ENCODE data around the gene MBLAC1.
"Not testable (repeated sequence)": the region's sequence is repeated elsewhere in the genome, so short reads cannot be mapped to it uniquely, and the experiment has no call there.

MBLAC1 gene

DNA sequence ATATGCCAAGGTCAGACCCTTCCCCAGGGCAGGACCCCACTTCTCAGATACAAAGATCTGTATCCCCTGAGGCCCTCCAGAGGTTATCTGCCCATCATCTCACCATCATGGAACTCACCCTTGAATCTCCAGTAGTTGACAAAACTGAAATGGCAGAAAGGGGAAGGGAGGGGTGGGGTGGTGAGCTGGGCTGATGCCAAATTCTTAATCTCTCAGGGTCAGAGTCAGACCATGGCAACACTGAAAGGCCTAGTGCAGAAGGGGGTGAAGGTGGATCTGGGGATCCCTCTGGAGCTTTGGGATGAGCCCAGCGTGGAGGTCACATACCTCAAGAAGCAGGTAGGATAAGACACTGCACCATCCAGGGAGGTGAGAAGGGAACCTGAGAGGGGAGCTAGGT lies 4.2 kb upstream of the MBLAC1 start:
- DNase-seq (ENCODE audit: low read depth in 2 of 2) = no peak

DNA sequence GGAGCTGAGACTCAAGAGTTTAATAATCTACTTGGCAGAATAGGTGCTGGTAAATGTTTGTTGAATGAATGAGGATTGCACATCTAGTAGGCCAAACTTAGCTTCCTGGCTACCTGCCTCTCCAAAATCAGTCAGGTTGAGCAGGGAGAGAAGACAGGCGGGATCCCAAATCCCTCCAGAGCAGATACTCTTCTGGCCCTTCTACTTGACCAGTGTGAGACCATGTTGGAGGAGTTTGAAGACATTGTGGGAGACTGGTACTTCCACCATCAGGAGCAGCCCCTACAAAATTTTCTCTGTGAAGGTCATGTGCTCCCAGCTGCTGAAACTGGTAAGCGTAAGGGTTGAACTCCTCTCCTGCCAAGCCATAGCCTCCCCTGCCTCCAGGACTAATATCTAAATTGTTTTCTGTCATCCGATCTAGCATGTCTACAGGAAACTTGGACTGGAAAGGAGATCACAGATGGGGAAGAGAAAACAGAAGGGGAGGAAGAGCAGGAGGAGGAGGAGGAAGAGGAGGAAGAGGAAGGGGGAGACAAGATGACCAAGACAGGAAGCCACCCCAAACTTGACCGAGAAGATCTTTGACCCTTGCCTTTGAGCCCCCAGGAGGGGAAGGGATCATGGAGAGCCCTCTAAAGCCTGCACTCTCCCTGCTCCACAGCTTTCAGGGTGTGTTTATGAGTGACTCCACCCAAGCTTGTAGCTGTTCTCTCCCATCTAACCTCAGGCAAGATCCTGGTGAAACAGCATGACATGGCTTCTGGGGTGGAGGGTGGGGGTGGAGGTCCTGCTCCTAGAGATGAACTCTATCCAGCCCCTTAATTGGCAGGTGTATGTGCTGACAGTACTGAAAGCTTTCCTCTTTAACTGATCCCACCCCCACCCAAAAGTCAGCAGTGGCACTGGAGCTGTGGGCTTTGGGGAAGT lies 2.2 kb upstream of the MBLAC1 start:
- DNase-seq (ENCODE audit: low read depth in 2 of 2) = no peak

- DNase-seq (ENCODE audit: low read depth in 2 of 2) = no peak
Measured at GRCh38 chr7:100126239-100126930, 382 bp upstream of the MBLAC1 start.

- DNase-seq (ENCODE audit: low read depth in 2 of 2) = no peak
Measured at GRCh38 chr7:100127866-100128636, 1.3 kb downstream of the MBLAC1 start.

GRCh38 chr7:100128637-100128963 lies 1.8 kb downstream of the MBLAC1 start:
- no peak for DNase-seq (ENCODE audit: low read depth in 2 of 2)

GRCh38 chr7:100130220-100130607 lies 3.4 kb downstream of the MBLAC1 start:
- not testable (repeated sequence) for DNase-seq (ENCODE audit: low read depth in 2 of 2)

DNA sequence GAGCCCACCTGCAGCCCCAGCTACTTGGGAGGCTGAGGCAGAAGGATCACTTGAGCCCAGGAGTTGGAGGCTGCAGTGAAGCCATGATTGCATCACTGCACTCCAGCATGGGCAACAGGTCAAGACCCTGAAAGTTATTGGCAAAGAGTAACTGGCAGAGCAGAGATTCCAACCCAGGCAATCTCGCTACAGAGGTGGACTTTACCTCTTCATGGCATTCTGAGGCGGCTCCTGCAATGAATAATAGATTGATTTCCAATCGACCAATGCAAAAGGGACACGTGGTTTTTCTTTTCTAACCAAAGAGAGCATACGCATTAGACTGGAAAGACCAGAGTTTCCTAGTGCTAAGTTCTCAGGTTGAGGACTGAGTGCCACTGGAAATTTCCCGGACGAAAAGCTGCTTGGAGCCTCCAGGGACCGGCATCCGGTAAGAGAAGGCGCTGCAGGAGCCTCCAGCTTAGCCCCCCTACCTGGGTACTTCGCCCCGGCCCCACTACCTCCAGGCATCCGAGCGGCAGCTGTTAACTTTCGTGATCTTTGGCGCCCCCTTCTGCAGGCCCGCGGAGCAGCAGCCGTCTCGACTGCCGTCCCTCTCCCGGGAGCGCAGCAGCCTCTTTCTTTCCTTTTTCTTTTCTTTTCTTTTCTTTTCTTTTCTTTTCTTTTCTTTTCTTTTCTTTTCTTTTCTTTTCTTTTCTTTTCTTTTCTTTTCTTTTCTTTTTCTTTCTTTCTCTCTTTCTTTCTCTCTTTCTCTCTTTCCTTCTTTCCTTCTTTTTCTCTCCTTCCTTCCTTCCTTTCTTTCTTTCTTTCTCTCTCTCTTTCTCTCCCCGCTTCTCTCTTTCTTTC lies 4.1 kb downstream of the MBLAC1 start:
- peak; percentile 48 to 55 for DNase-seq (ENCODE audit: low read depth in 2 of 2)

GRCh38 chr7:100132126-100132525 lies 5.4 kb downstream of the MBLAC1 start:
- DNase-seq (ENCODE audit: low read depth in 2 of 2) = no peak

DNA sequence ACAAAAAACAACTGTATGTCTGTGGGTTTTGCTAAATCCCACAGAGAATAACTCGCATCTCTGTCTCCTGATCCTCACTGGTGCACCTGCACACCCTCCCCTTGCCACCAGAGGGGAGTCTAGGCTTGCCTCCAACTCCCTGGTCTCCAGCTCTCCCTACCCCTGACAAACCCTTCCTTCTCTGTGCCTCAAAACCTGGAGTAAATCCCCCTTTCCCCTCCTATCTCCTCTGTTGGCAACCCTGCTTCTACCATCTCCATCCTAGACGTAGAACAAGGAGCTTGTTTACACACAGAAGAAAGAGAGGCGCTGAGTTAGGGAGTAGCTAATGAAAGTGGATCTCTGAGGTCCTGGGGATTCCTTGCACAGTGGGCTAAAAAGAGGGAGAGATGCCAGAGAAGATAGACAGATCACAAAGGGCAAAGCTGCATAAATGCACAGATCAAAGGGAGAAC lies 6.0 kb downstream of the MBLAC1 start:
- DNase-seq (ENCODE audit: low read depth in 2 of 2) = no peak

GRCh38 chr7:100137851-100138760 lies 11.3 kb downstream of the MBLAC1 start:
- no peak for DNase-seq (ENCODE audit: low read depth in 2 of 2)

- no peak for DNase-seq (ENCODE audit: low read depth in 2 of 2)
Measured at GRCh38 chr7:100141555-100141949, 14.8 kb downstream of the MBLAC1 start.

- DNase-seq (ENCODE audit: low read depth in 2 of 2) = no peak
Measured at GRCh38 chr7:100142461-100142860, 15.7 kb downstream of the MBLAC1 start.

DNA sequence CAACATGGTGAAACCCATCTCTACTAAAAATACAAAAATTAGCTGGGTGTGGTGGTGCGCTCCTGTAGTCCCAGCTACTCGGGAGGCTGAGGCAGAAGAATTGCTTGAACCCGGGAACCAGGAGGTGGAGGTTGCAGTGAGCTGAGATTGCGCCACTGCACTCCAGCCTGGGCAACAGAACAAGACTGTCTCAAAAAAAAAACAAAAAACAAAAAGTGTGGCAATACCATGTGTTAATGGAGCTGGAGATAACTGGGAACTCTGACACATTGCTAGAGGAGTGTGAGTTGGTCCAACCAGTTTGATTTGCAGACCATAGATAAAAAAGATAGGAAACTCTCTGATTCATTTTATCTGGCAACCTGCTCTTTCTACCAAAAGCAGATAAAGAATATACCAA lies 19.6 kb downstream of the MBLAC1 start:
- DNase-seq (ENCODE audit: low read depth in 2 of 2) = not testable (repeated sequence)

- DNase-seq (ENCODE audit: low read depth in 2 of 2) = no peak
Measured at GRCh38 chr7:100147278-100147677, 20.5 kb downstream of the MBLAC1 start.

DNA sequence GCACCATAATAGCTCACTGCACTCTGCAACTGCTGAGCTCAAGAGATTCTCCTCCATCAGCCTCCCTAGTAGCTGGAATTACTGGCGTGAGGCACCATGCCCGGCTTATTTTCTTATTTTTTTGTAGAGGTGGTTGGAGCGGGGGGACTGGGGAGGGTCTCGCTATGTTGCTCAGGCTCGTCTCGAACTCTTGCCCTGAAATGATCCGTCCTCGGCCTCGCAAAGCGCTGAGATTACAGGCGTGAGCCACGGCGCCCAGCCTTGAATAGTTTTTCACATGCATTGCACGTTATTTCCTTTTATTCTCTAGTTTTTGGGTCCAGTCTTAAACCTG lies 21.4 kb downstream of the MBLAC1 start:
- DNase-seq (ENCODE audit: low read depth in 2 of 2) = no peak

DNA sequence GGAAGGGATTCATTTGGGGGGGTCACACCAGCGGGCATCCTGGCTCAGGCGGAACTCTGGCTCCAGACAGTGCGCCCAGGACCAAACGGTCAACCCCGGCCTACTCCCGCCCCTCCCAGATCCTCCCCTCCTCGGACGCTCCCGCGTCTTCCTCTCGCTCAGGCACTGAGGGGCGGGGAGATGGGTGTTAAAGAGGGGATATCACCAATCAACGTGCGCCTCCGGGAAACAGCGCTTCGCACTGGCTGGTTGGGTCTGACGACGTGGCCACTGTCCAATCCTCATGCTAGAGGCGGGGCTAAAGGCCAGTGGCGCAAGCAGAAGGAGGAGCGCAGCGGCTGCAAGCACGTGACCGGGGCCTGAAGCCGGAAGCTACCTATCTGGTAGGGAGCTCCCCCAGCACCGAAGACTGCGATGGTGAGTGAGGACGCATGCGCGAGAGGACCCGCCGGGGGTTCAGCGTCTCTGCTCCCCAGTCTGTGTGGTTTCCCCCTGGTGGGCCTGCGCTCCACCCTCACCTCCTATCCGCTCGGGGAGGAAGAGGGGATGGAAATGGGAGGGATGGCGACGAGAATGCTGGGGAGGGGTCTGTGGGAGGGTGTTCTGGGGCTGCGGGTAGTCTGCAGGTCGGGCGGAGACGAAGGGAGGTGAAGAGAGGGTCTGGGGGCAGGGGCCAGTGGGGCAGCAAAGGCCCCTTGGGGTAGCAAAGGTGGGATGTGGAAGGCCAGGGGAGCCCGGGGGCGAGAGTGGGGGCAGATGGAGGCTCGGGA lies 22.0 kb downstream of the MBLAC1 start, which contains the start of gene LAMTOR4:
LAMTOR4 (plus strand) TSS at position 360 of the 770 bp plus-strand sequence; CDS start at position 415, 55 bp downstream.
- peak; percentile 95 to 97 for DNase-seq (ENCODE audit: low read depth in 2 of 2)

DNA sequence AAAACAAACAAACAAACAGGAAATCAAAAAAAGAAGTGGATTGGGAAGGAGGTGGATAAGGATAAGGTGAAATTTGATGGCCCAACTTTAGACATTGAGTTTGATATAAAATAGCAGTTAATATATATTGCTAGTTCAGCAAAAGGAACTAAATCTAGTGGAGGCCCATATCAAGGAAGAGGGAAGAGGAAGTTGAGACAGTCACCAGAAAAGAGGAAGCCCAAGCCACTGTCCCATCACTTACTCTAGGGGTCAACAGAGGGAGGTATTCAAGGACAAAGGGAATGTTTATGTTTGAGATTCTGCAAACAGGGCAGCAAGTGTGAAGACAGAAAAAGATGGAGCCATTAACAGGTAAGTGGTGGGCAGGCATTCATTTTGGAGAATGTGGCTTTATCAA lies 25.6 kb downstream of the MBLAC1 start:
- DNase-seq (ENCODE audit: low read depth in 2 of 2) = no peak

GRCh38 chr7:100152937-100153666 lies 26.3 kb downstream of the MBLAC1 start:
- DNase-seq (ENCODE audit: low read depth in 2 of 2) = no peak
